ENCODE results near the gene COL11A2.
A peak's percentile ranks its signal among the peaks of the same experiment; 100 is the strongest.

The COL11A2 gene

GRCh38 chr6:33206027-33206863 is 14.0 kb upstream of the COL11A2 start:
- no peak for DNase-seq

DNA sequence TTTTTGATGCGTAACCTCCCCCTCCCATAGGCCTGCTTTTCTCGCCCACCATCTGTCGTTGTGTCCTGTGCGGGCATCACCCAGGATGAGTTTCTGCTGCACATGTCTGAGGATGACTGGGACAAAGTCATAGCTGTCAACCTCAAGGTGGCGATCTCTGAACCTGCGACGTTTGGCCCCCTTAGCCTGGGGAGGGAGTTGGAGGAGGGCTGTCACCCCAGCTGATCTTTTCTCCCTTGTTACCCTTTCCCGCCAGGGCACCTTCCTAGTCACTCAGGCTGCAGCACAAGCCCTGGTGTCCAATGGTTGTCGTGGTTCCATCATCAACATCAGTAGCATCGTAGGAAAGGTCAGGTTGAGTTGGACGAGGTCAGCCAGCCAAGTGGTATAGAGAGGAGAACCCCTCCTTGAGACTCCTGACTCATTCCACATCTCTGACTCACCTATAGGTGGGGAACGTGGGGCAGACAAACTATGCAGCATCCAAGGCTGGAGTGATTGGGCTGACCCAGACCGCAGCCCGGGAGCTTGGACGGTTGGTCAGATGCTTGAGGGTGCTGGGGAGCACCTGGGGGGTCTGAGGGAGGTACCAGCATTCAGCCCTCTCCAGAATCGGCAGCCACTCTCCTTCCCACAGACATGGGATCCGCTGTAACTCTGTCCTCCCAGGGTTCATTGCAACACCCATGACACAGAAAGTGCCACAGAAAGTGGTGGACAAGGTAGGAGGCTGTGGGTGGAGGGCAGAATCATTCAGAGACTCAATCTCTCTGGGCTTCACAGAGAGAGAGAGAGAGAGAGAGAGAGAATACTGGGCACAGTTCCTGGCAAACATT is 13.1 kb upstream of the COL11A2 start:
- DNase-seq, result no peak

DNA sequence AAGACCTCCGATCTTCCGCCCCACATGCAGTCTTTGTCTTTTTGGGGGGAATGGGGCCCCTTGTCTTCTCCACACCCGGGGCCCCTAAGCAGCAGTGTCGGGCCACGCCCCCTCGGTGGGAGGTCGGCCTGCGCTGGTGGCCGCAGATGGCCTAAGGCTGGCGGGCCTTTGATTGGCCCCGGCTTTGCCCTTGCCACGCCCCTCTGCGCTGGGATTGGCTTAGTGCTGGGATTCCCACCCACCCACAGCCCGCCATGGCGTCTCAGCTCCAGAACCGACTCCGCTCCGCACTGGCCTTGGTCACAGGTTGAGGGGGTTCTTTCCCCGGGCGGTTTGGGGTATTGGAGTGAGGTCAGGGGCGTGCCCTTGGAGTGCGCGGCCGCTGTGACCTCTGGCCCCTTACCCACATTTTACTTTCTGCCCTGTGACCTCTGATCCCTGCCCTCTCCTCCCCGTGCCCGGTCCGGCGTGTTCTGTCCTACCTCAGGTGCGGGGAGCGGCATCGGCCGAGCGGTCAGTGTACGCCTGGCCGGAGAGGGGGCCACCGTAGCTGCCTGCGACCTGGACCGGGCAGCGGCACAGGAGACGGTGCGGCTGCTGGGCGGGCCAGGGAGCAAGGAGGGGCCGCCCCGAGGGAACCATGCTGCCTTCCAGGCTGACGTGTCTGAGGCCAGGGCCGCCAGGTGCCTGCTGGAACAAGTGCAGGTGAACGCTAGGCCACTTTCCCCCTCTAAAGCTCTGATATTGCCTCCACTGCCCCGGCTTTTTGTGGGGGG is 12.3 kb upstream of the COL11A2 start, which contains the start of gene HSD17B8:
Gene HSD17B8 (plus strand): TSS at position 241 of the 776 bp plus-strand sequence. CDS start 14 bp downstream, at position 255.
- peak; percentile 85 for DNase-seq

- no peak for DNase-seq
Measured at GRCh38 chr6:33204165-33204414, 11.8 kb upstream of the COL11A2 start.

- DNase-seq, result no peak
Measured at GRCh38 chr6:33203443-33204164, 11.3 kb upstream of the COL11A2 start.

DNA sequence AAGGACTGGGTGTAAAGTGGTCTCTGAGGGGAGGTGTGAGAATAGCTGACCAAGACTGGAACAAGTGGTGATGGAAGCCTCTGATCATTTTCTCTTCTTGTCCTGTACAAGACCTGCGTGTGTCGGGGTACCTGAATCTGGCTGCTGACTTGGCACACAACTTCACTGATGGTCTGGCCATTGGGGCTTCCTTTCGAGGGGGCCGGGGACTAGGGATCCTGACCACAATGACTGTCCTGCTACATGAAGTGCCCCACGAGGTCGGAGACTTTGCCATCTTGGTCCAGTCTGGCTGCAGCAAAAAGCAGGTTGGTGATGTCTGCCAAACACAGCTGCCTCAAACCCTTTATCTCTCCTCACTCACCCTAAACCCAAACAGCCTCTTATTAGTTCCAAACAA is 10.5 kb upstream of the COL11A2 start:
- no peak for DNase-seq

DNA sequence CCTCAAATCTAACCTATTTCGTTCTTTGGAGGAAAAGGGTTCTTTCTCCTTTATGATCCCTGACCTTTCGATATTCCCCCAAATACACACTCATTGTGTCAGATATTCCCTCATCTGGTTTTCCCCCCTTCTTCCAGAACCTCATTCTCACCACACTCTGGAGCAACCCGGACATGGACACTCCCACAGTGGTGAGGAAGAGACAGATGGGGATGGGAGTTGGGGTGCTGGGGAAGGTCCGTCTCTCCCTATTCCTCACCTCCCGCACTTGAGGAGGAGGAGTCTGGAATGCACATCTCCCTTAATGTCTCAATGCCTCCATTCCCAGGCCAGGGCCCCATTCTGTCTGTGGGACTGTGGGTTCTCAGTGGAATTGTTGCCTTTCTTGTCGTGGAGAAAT is 9.7 kb upstream of the COL11A2 start:
- DNase-seq, result no peak

GRCh38 chr6:33201147-33201545 is 8.9 kb upstream of the COL11A2 start:
- DNase-seq, result no peak

DNA sequence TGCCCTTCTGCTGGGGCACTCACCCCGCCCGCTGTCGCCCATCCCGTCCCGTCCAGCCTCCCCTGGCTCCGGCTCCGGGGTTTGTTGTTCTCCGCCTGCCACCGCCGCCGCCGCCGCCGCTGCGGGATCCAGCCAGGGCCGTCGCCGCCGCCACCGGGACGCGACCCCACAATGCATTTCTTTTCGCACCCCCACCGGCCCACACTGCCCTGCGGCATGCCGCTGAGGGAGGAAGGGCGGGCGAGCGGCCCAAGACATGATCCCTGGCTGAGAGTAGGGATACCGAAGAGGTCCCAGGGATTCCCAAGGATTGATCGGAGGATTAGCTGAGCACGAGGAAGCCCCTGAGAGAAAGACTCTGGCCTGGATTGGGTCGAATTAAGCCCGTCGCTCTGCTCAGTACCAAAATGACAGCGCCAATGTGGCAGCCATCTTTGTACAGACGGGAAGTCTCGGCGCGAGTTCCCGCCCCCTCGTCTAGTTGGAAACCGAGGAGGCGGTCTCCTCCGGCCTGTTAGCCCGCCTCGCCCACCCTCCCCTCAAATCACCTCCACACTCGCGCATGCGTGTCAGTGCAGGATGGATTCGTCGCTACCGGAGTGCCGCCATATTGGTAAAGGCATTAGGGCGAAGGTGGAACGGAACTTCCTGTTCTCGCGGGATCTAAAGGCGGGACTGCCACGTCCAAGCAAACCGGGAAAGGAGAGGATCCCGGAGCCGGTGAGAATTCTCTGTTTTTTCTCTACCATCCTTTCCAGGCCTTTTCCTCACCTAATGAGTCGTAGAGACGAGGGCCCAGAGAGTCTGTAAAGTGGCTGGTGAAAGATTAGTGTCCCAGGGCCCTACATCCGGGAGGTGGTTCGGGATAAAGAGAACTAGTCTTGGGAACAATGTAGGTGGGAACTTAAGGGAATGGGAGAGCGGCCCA is 8.2 kb upstream of the COL11A2 start, which contains the start of the genes RXRB and SLC39A7:
Gene RXRB (minus strand): TSS at position 447 of the 928 bp plus-strand sequence. CDS start 189 bp downstream, at position 258.
Gene SLC39A7 (plus strand): TSS at position 649 of the 928 bp plus-strand sequence. CDS start 379 bp downstream, outside the sequence.
- DNase-seq, result peak; percentile 98

- DNase-seq, result peak; percentile 69
Measured at GRCh38 chr6:33199687-33200218, 7.5 kb upstream of the COL11A2 start.

DNA sequence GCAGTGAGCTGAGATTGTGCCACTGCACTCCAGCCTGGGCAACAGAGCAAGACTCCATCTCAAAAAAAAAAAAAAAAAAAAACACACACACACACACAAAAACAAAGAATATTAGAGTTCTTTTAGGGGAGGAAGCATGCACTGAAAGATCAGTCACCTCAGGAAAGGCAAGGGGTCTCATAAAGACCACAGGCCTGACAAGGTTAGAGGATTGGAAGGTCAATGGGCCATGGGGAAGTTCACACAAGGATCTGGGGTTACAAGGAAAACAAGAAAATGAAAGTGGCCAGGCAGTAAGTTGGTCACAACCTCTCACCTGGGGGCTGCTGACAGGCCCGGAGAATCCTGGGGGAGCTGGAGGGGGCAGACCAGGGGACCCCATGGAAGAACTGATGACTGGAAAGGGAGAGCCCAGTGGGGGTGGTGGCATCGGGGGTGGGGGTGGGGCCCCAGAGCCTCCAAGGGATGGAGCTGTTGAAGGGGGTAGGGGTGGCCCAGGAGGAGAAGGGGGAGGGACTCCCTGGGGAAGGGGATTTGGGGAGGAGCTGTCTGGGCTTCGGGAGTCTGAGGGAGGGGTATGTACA is 6.7 kb upstream of the COL11A2 start:
- DNase-seq, result no peak

- no peak for DNase-seq
Measured at GRCh38 chr6:33198159-33198852, 6.0 kb upstream of the COL11A2 start.

DNA sequence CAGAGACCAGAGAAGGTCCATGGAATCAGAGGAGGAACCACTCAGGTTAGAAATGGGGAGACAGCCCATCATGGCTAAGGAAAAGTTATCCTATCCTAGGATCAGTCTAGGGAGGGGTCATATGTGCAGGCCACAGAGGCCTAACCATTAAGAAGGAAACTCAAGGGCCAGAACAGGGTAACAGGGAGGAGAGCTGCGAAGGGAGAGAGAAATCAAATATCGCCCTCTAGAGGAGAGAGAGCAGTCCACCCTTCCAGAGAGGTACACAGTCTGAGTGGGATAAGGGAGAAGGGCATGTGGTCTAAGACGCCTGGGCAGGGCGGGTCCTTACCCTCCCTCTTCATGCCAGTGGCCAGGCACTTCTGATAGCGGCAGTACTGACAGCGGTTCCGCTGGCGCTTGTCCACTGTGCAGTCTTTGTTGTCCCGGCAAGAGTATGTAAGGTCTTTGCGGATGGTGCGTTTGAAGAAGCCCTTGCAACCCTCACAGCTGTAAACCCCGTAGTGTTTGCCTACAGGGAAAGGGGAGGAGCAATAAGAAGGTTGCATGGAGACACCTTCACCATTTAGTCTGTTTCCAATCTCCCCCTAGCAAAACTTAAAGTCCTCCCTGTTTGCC is 5.3 kb upstream of the COL11A2 start:
- no peak for DNase-seq

DNA sequence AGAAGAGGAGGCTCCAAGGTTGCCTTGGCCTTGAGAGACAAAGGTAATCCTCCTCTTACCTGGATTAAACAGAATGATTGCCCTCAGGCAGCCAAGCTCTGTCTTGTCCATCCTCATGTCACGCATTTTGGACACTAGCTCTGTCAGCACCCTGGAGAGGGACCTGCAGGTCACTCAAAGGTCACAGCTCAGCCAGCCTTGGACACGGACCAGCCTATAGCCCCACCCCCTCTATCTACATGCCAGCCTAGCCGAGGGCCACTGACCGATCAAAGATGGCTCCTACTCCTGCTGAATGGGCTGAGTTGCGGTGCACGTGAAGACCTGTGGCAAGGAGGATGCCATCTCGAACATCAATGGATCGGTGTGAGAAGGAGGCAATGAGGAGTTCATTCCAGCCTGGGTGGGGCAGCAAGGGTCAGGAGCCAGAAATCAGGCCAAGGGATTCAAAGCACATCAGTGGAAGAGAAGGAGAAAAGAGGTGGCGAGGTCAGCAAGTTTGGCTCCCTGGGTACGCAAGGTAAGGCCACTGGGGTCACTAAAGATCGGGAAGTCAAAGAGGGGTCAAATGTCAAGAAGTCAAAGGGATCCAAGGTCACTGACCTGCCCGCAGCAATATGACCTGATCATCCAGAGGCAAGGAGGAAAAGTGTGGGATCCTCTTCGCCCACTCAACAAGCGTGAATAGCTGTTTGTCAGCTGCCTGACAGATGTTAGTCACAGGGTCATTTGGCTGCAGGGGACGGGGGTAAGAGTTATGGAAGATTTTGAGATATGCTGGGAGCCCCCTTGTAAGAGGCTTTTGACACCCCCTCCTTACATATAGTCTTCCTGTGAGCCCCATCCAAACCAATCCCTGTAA is 3.3 kb upstream of the COL11A2 start:
- no peak for DNase-seq

- no peak for DNase-seq
Measured at GRCh38 chr6:33194431-33194979, 2.2 kb upstream of the COL11A2 start.

DNA sequence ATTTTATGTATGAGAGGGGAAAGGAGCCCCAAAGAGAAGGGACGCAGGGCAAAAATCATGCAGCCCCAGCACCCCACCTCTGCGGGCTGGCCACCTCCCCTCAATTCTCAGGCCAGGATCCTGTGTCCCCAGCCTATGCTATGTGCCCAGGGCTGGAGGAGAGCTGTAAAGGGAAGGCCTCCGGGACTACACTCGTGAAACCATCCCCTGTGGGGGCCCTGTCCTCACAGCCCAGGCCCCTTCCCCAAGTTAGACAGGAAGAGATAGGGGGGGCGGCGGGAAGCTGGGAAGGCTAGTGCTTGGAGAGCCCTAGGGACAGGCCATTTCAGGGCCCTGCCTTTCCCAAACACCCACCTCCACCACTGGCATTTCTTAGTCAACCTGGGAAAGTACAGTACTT is 1.4 kb upstream of the COL11A2 start:
- DNase-seq, result no peak

- no peak for DNase-seq
Measured at GRCh38 chr6:33192671-33193602, 670 bp upstream of the COL11A2 start.
